K562 (cell line): Measurements from ENCODE around the gene DBNDD1. TPM values are rescaled to one million over a fixed set of nuclear protein-coding genes. Genes with fewer than 3 reads are reported as not detected.
A peak's percentile ranks its signal among the peaks of the same experiment; 100 is the strongest.

Source experiments
- ARID1B ChIP-seq: fragments of 450-650 bp; IDR thresholded peaks from 2 replicates; pipeline ENCODE4 v1.6.1; 2016; ENCODE audit warnings: antibody characterized with exemption, mild to moderate bottlenecking, inconsistent platforms
- CEBPZ ChIP-seq: fragments of 150-350 bp; IDR thresholded peaks from 2 replicates; pipeline ENCODE4 v1.6.1; 2014; ENCODE audit warnings: low read depth, mild to moderate bottlenecking, low read length, borderline replicate concordance
- CHD1 ChIP-seq: fragments of 200-600 bp; sonication (generic); IDR thresholded peaks from one replicate; pipeline ENCODE4 v1.6.1; 2012; ENCODE audit warnings: mild to moderate bottlenecking, moderate library complexity, low read length, inconsistent platforms
- HIVEP1 ChIP-seq: fragments of 250-450 bp; sonication (Bioruptor Pico); IDR thresholded peaks from 2 replicates; pipeline ENCODE4 v1.4.0; 2020; ENCODE audit warnings: mild to moderate bottlenecking
- KLF6 ChIP-seq: fragments of 250-450 bp; sonication (Bioruptor Pico); IDR thresholded peaks from 2 replicates; pipeline ENCODE4 v1.4.0; 2020; ENCODE audit warnings: mild to moderate bottlenecking, moderate library complexity, borderline replicate concordance
- MCM7 ChIP-seq, 2 experiments: fragments of 450-650 bp; IDR thresholded peaks; 2 replicates each; pipeline ENCODE4 v1.6.1; 2016 to 2018
- POLR2H ChIP-seq: IDR thresholded peaks from 2 replicates; pipeline ENCODE4 v1.6.1; 2016; ENCODE audit warnings: missing genetic modification characterization, low read depth, mild to moderate bottlenecking, control low read depth, missing compliant biosample characterization, moderate library complexity
- TCF7 ChIP-seq: sonication (generic); IDR thresholded peaks from 2 replicates; pipeline ENCODE4 v1.6.1; 2016; ENCODE audit warnings: antibody characterized with exemption, borderline replicate concordance
- TRIM28 ChIP-seq: fragments of 450-650 bp; IDR thresholded peaks from 2 replicates; pipeline ENCODE4 v1.6.1; 2017
- ZNF507 ChIP-seq: conservative IDR thresholded peaks from 2 replicates; pipeline ENCODE4 v1.6.1; 2017; ENCODE audit warnings: missing genetic modification characterization, missing compliant biosample characterization
- polyA plus RNA-seq, 8 experiments: library from polyadenylated mRNA; depleted of rRNA in 4 of 8; stranded (reverse) in 5 of 8; unstranded in 3 of 8; fragments of >200 nt; fragmentation: Nextera tagmentation in 2 of 8; fragmentation: Illumina TruSeq in 1 of 8; extraction: Ambion mirVana in 2 of 8; extraction: Trizol in 1 of 8; gene quantifications; 2 replicates each; pipeline versions ENCODE4 v1.2.1 to v1.2.3, GENCODE V29; 2011 to 2014; ENCODE audit warnings: inconsistent platforms in 1 of 8, missing spikeins in 1 of 8
- total RNA-seq, 7 experiments: library from RNA; depleted of rRNA in 6 of 7; stranded (reverse); fragments of >200 nt in 6 of 7; fragmentation: Illumina TruSeq in 2 of 7; extraction: Trizol in 2 of 7; gene quantifications; 2 replicates each; pipeline versions ENCODE4 v1.2.1 to v1.2.3, GENCODE V29; 2011 to 2021; ENCODE audit warnings: low replicate concordance in 1 of 7

DBNDD1 gene
- total and polyA plus RNA-seq, 9 of the 15 experiments (the other 6 are each of a cell fraction or from before 2014, with no cell fraction given), result 0.55 to 13.0 (median 5.8) TPM

GRCh38 chr16:89972244-89973234 is 46.7 kb downstream of the DBNDD1 start (continued):
- TF ChIP-seq CHD1 (no peak), ZNF507 (tag) (no peak), MCM7 (IDR thresholded peaks at IDR 0.05) (no peak), ARID1B (no peak; the same call in 1 of the 2 replicates), TCF7 (no peak), TRIM28 (no peak), HIVEP1 (no peak), CEBPZ (no peak), KLF6 (peak; percentile 44; the same call in 1 of the 2 replicates), POLR2H (peak; percentile 71; the same call in 1 of the 2 replicates)
- TF ChIP-seq, all 486 proteins: peak for 156
